Measurements from ENCODE around the gene MDFIC.
"Not testable (repeated sequence)": the region's sequence is repeated elsewhere in the genome, so short reads cannot be mapped to it uniquely, and the experiment has no call there.

The MDFIC gene, protein sequence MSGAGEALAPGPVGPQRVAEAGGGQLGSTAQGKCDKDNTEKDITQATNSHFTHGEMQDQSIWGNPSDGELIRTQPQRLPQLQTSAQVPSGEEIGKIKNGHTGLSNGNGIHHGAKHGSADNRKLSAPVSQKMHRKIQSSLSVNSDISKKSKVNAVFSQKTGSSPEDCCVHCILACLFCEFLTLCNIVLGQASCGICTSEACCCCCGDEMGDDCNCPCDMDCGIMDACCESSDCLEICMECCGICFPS

DNA sequence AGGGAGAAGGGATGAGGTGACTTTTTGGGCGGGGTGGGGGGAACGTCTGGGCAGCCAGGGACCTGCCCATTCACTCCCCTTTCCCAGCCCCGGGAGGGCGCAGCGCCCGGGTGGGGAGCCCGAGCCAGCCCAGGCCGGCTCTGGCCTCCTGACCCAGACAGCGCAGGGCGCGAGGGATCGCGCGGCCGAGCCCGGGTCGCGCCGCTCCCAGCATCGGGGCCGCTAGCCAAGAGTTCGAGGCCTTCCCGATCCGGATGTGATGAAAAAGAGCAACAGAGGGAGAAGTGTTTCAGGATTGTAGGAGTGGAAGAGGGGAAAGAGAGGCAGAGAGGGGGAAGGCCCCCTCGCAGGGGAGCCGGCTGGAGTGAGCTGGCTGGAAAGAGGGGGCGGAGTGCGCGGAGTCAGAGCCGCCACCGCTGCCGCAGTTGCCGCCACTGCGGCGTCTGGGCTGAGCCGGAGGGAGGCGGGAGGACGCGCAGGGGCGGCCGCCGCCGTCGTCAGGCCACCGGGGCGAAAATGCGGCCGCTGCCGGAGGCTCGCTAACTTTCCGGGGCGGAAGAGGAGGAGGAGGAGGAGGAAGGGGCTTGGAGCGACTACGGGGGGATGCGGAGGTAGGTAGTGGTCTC lies at the start of gene MDFIC:
Gene MDFIC, plus strand, starts transcription at position 69 of the 626 bp plus-strand sequence. CDS start 940 bp downstream, outside the sequence.
- in situ Hi-C loops (cut with MboI; ENCODE audit: low sequenced_read_pairs), result no loop called here

DNA sequence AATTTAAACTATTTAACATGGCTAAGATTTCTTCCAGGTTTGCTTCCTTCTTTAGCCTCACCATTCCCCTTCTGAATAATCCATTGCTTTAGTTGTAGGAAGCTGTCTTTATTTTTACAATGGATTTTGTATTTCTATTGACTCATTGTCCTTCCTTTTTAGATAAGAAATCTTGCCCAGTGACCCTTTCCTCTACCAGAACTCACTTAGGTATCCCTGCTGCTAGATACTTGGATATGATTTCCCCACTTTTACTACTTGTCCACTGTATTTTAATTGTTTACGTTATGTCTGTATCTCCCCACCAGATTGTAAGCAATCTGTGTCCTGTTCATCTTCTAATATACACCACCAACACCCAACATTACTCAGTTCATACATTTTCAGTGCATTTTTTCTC lies 47.7 kb upstream of the MDFIC start:
- in situ Hi-C loops (cut with MboI; ENCODE audit: low sequenced_read_pairs), result no loop called here

DNA sequence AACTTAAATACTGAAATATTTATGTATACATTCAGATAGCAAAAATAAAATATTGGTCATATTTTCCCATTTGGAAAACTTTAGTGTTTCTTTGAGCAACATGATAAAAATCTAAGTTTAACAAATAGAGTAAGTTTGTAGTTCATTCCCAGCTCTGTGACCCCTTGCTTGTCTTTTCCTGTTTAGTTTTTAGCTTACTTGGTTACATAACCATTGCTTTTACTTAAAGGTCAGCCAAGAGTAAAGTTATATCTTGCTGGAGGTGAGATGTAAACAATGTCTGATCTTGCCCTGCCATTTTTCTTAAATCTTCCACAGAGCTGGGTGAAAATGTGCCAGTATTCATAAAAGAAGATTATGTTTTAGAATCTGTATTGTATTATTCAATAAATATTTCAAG lies 46.7 kb upstream of the MDFIC start:
- in situ Hi-C loops (cut with MboI; ENCODE audit: low sequenced_read_pairs), result no loop called here

DNA sequence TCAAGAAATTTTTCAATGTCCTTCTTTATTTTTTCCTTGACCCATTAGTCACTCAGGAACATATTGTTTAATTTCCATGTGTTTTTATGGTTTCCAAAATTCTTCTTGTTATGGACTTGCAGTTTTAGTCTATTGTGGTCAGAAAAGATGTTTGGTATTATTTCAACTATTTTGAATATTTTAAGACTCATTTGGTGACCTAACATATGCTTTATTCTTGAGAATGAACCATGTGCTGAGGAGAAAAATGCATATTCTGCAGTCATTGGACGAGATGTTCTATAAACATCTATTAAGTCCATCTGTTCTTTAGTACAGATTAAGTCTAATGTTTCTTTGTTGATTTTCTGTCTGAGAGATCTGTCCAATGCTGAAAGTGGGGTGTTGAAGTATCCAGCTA lies 42.3 kb upstream of the MDFIC start:
- in situ Hi-C loops (cut with MboI; ENCODE audit: low sequenced_read_pairs), result no loop called here

DNA sequence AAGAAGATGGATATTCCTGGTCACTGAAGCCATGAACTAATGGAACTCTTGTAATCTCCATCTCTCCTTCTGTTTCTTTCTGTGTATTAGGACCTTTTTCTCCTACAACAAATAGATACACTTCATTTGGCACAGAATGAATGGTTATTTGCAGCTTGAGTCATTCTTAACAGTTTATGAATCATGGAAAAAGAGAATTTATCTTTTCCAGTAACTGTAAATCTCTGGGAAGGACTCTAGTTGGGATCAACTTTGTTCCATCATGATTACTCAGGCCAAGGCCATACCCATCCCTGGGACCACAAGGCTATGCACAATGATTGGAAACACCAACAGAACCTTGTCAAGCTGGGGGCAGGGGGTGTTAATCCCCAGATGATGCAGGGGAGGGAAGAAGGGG lies 36.1 kb upstream of the MDFIC start:
- in situ Hi-C loops (cut with MboI; ENCODE audit: low sequenced_read_pairs), result no loop called here

DNA sequence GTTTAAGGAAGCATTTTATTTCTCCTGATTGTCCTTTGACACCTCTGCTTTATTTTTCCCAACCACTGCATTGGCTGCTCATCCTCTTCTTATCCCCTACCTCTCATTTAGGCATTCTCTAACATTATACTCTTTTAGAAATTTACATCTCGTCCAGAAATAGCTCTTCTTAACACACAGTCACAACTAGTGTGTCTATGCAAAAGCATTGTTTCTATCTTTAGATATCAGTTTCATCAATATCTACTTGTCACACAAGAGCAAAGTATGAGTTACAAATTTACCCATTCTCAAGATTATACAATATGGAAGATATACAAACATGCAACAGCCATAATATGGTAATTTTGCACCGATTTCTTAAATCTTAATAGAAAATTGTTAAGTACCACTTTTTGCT lies 35.7 kb upstream of the MDFIC start:
- in situ Hi-C loops (cut with MboI; ENCODE audit: low sequenced_read_pairs), result no loop called here

DNA sequence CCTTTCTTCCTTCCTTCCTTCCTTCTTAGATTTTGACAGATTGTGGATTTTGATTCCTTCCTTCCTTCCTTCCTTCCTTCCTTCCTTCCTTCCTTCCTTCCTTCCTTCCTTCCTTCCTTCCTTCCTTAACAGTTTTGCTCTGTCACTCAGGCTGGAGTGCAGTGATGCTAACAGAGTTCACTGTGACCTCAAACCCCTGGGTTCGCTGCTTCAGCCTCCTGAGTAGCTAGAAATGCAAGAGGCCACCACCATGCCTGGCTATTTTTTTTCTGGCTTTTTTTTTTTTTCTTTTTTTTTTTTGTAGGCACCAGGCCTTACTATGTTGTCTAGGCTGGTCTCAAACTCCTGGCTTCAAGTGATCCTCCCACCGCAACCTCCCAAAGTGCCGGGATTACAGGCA lies 32.8 kb upstream of the MDFIC start:
- in situ Hi-C loops (cut with MboI; ENCODE audit: low sequenced_read_pairs), result not testable (repeated sequence)

DNA sequence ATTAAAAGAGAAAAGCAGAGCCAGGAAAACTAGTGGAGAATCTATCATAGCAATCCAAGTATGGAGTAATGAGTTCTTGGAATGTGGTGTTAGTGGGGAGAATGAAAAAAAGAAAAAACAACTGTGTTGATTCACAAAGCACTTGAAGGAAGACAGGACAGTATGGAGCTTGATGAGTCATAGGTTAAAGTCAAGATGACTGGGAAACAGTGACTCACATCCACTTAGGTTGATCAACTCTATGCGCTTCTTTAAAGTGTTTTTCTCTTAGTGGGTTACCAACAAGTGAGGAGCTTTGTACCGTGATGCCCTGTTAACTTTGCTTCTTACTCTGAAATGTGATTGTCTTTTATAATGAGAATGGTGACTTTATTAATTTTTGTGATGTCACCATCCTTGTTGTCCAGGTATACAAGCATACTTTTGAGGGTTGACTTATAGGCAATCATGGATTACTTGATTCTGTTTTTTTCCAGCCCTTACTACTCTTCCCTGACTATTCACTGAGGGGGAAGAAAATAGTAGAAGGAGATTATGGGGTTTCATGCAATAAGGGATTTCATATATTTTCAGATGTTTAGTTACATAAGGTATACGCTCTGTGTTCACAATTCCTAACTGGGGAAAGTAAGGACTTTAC lies 32.1 kb upstream of the MDFIC start:
- in situ Hi-C loops (cut with MboI; ENCODE audit: low sequenced_read_pairs), result no loop called here

DNA sequence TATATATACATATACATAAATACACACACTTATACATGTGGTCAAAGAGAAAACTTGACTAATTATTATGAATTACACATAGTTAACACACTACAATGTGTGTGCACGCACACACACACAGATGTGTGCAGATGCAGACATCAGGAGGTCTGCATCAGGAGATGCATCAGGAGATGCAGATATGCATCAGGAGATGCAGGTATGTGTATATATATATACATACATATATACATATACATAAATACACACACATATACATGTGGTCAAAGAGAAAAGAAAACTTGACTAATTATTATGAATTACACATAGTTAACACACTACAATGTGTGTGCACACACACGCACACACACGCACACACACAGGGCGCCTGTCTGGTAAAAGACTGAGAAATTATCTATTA lies 31.3 kb upstream of the MDFIC start:
- in situ Hi-C loops (cut with MboI; ENCODE audit: low sequenced_read_pairs), result no loop called here

DNA sequence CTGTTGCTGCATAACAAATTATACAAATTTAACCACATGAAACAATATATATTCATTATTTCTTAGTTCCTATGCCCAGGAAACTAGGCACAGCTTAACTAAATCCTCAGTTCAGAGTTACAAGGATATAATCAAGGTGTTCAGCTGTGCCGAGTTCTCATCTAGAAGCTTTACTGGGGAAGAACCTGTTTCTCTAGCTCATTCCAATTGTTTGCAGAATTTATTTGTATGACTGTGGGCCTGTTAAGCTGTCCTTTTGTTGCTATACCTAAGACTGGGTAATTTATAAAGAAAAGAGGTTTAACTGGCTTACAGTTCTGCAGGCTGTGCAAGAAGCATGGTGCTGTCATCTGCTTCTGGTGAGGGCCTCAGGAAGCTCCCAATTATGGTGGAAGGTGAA lies 21.8 kb upstream of the MDFIC start:
- in situ Hi-C loops (cut with MboI; ENCODE audit: low sequenced_read_pairs), result no loop called here

DNA sequence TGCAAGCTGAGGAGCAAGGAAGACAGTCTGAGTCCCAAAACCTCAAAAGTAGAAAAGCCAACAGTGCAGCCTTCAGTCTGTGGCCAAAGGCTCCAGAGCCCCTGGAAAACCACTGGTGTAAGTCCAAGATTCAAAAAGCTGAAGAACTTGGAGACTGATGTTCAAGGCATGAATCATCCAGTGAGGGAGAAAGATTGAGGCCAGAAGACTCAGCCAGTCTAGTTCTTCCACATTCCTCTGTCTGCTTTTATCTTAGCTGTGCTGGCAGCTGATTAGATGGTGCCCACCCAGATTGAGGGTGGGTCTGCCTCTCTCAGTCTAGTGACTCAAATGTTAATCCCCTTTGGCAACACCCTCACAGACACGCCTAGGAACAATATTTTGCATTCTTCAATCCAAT lies 20.1 kb upstream of the MDFIC start:
- in situ Hi-C loops (cut with MboI; ENCODE audit: low sequenced_read_pairs), result no loop called here

DNA sequence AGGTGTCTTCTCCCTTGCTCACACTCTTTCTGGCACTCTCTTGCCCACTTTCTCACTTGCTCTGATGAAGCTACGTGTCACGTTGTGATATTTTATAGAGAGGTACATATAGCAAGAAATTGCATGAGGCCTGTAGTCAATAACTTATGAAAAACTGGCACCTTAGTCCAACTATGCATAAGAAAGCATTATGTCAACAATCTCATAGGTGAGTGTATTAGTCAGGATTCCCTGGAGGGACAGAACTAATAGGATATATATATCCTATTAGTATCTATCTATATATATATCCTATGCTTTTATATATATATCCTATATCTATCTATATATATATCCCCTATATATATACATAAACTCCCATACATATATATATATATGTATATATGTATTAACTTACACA lies 18.8 kb upstream of the MDFIC start:
- in situ Hi-C loops (cut with MboI; ENCODE audit: low sequenced_read_pairs), result no loop called here

DNA sequence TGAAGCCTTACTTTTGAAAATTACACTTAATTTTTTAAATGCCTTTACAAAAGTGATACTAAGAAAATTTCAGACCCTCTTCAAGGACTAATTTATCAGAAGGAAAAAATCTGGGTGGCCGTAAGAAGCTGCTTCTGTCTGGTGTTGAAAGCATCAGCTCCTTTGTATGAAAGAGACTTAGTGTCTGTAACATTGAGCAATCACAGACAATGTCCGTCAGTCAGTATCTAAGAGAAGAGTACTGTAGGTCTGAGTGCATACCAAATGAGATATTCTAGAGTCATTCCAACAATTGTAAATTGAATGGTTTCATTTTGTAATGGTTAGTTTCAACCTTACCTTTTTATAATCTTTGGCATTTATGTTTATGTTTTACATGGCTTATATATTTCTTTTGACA lies 11.1 kb upstream of the MDFIC start:
- in situ Hi-C loops (cut with MboI; ENCODE audit: low sequenced_read_pairs), result no loop called here

DNA sequence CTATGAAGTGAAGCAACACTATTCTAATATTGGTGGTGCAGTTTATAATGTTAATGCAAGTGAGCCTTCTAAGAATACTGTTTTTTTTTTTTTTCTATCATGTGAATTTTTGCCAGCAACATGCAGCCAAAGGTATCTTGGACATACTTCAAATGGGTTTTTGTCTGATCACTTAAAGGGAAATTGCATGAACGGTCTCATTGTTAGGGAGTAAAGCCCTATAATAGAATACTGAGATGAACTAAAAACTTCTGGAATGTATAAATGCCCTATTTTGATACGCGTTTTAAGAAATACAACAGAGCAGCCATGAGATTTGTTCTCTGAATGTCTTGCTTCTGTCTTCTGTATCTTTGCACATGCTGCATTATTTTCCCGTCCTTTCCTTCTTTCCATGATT lies 10.5 kb upstream of the MDFIC start:
- in situ Hi-C loops (cut with MboI; ENCODE audit: low sequenced_read_pairs), result no loop called here

DNA sequence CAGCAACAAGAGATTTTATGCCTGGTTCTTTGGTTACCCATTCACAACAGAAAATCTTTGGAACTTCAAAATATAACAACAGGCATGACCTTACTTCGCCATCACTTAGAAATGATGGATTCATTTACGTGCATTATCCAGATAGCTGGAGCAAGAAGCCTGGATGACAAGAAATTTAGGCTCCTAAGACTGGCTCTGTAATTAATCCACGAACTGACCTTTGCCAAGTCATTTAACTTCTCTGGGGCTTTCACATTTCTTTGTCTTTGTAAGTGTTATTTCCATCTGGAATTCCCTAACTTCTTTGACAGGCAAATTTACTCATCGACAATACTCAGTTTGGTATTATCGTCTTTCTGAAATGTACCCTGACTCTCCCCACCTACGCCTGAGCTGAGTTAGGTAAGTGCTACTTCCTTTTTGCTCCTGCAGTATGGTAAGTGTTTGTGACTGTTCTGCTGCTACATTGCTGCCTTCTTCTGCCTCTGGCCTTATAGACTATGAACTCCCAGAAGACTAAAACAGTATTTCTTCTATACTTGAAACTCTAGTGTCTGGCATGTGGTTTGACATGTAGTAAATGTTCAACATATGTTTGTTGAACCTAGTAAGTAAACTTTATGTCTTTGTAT lies 5.5 kb upstream of the MDFIC start:
- in situ Hi-C loops (cut with MboI; ENCODE audit: low sequenced_read_pairs), result no loop called here

DNA sequence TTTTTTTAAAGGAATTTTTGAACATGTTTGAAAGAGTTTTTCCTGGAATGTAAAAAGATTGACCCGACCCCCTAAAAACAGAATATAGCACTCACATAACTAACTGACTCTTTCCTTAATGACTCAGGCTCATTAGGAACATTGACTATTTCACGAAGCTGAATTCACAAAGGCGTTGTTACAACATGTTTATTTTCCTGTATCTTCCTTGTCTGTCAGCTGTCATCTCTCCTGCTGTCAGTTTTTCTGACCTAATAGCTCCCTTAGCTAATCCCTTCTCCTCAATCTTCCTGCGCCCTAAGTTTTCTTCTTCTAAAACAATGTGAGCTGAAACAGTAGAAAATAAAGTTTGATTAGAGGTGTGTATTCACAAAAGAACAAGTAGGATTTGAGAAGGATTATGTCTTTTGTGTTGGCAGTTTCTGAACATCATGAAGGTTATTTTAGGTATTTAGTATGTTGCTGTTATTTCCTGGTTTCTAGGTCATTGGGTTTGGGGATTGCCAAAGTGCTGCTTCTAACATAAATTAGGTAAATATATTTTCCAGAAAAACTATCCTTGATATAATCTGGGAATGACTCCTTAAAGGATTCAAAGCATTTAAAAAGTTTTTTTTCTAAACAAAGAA lies 4.6 kb upstream of the MDFIC start:
- in situ Hi-C loops (cut with MboI; ENCODE audit: low sequenced_read_pairs), result no loop called here

DNA sequence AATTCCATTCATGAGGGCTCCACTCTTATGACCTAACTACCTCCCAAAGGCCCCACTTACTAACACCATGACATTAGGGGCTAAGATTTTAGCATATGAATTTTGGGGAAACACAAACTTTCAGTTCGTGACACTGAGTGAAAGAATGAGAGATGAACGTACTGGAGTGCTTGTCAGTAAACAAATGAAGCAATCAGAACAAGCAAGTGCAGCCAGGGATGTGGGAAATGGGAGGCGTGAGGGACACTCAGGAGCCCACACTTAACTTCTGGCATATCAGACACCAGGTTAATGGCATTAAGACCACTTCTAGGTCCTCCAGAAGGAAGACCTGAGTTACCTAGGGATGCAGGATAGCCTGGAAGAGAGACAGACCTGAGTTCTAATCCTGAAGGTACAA lies 2.3 kb upstream of the MDFIC start:
- in situ Hi-C loops (cut with MboI; ENCODE audit: low sequenced_read_pairs), result no loop called here

DNA sequence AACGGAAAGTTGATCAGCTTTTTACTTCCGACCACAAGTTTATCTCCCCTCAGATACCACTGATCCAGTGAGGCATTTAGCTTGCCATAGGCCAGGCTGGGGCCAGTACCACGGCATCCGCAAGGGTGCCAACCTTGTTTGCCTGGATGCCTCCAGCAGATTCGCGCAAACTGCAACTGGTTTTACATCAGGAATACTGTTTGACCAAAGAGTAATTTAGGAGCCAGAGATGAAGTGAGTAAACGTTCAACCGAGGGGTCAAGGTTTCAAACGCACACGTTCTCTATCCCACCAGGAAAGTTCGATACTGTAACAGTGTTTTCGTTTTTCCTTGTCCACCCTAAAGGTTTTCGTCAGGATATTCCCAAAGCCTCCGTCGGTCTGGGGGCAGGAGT lies 266 bp upstream of the MDFIC start:
- in situ Hi-C loops (cut with MboI; ENCODE audit: low sequenced_read_pairs), result no loop called here

DNA sequence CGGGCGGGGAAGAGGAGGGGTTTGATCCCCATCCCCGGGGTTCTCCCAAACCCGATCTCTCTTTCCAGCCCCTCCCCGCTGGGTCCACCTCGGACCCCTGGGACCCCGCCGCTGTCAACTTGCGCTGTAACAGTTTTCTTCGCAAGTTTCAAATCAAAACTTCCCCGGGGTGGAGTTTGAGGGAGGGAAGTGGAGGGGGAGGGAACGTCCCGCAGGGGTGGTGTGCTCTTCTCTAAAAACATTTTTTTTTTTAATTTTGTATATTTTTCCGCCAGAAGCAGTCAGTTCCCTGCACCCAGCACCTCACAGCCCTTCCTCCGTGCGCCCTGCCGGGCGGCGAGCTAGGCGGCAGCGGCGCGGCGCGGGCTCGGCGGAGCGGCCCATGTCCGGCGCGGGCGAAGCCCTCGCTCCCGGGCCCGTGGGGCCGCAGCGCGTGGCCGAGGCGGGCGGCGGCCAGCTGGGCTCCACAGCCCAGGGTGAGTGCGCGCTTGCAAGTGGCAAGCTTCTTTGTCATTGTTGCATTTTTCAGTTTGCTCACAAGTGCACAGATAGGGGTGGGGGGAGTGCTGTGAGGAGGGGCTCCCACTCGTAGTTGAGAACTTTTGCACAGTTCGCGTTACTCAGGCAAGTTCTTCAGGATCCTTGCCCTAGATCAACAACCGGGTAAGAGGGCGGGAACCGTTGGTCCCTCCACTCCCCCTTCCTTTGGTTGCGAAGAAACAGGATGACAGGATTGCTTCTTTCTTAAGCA lies 933 bp downstream of the MDFIC start:
- in situ Hi-C loops (cut with MboI; ENCODE audit: low sequenced_read_pairs), result no loop called here

DNA sequence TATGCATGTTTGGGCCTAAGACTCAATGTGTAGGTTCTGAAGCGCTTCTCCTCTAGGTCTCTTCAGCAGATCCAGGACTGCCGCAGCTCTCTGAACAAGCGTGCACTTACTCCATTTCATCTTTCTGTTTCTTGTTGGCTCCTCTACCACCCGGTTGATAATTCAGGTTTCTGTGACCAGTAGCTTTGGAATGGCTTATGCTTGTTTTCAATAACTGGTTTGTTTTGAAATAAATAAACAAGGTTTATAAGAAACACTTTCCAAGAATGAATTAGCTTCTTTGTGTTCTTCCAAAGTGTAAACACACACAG lies 1.5 kb downstream of the MDFIC start:
- in situ Hi-C loops (cut with MboI; ENCODE audit: low sequenced_read_pairs), result no loop called here

DNA sequence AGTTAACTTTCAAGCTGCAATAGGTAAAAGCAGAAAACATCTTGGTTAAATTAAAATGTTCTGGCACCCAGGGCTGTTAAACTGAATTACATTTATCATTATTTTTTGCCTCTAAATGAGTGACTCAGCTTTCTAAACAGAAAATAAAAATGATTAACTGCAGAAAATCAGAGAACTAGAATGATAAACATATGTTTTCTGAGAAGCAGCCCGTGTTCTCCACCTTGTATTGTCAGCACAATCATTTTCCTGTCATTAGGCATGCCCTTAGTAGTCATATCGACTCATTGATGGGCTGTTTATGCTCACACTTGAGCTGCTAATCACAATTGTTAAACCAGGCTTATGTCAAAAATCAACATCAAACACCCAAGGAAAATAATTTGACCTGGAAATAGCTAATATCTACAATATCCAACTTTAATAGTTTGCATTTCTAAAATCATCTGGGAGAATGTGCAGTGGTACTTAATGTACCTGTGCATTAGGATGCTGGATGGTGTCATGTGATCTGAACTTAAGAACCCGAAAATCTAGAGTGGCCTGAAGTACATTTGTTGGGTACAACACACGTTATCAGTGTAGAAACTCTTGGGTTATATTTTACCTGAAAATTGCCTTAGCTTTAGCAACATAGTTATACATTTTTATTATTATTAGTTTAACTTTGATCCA lies 2.3 kb downstream of the MDFIC start:
- in situ Hi-C loops (cut with MboI; ENCODE audit: low sequenced_read_pairs), result no loop called here
